HG03575 (cell line): ENCODE data around the gene DPEP2.

Experiments used
- ATAC-seq: cut with Tn5 transposase; IDR thresholded peaks from one replicate; pipeline ENCODE4 v1.9.1; 2021; ENCODE audit not compliant: unreplicated experiment, insufficient number of reproducible peaks, low FRiP score; ENCODE audit errors: extremely low read depth

Gene DPEP2

GRCh38 chr16:67963662-67964321, 35.5 kb downstream of the DPEP2 start:
- ATAC-seq = no peak

- no peak for ATAC-seq
Observed at GRCh38 chr16:67963292-67963661, 36.0 kb downstream of the DPEP2 start.

GRCh38 chr16:67962135-67962534, 37.1 kb downstream of the DPEP2 start:
- ATAC-seq = no peak

- no peak for ATAC-seq
Observed at GRCh38 chr16:67961551-67961957, 37.7 kb downstream of the DPEP2 start.

GRCh38 chr16:67959536-67960329, 39.6 kb downstream of the DPEP2 start:
- no peak for ATAC-seq

- no peak for ATAC-seq
Observed at GRCh38 chr16:67957622-67958021, 41.7 kb downstream of the DPEP2 start.

GRCh38 chr16:67954421-67955196, 44.7 kb downstream of the DPEP2 start:
- no peak for ATAC-seq

- ATAC-seq = no peak
Observed at GRCh38 chr16:67953641-67954375, 45.5 kb downstream of the DPEP2 start.

- ATAC-seq = no peak
Observed at GRCh38 chr16:67951485-67951884, 47.8 kb downstream of the DPEP2 start.

- no peak for ATAC-seq
Observed at GRCh38 chr16:67950335-67950843, 48.9 kb downstream of the DPEP2 start.

GRCh38 chr16:67949645-67950044, 49.6 kb downstream of the DPEP2 start:
- no peak for ATAC-seq

- no peak for ATAC-seq
Observed at GRCh38 chr16:67948015-67948414, 51.3 kb downstream of the DPEP2 start.

- no peak for ATAC-seq
Observed at GRCh38 chr16:67946966-67947558, 52.2 kb downstream of the DPEP2 start.

GRCh38 chr16:67946128-67946569, 53.1 kb downstream of the DPEP2 start:
- ATAC-seq = no peak

- ATAC-seq = no peak
Observed at GRCh38 chr16:67945392-67945933, 53.8 kb downstream of the DPEP2 start.

- no peak for ATAC-seq
Observed at GRCh38 chr16:67944690-67945391, 54.4 kb downstream of the DPEP2 start.

GRCh38 chr16:67943619-67944504, 55.4 kb downstream of the DPEP2 start, which contains the start of gene LCAT:
Gene LCAT (minus strand): TSS chr16:67944120. CDS start chr16:67944101, 19 bp downstream.
- no peak for ATAC-seq
